Measurements from ENCODE around the gene CLNK.
A peak's percentile ranks its signal among the peaks of the same experiment; 100 is the strongest.
"Not testable (repeated sequence)": the region's sequence is repeated elsewhere in the genome, so short reads cannot be mapped to it uniquely, and the experiment has no call there.

CLNK gene

DNA sequence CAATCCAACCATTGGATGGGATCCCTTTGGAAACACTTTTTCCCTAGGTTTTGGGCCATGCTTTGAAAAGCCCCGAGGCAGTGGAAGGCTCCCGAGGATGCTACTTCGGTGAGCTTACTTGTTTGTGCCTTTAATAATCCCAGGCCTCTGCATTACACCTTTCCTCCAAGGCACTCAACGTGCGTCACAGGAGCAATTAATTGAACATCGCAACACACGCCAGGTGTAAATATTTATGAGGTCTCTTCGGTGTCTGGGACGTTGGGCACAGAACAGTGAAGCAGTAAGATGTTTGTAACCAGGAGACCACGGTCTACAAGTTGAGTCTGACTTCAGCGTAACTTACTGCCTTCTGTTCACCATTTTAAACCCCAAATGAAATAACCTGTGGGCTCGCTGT is 97.3 kb downstream of the CLNK start:
- FAIRE-seq: no peak
- no peak for DNase-seq (ENCODE audit: extremely low spot score, insufficient read length, low read depth)

GRCh38 chr4:10584042-10584441 is 100.5 kb downstream of the CLNK start:
- FAIRE-seq (peak; percentile 82), DNase-seq (ENCODE audit: extremely low spot score, insufficient read length, low read depth) (peak; percentile 23)

DNA sequence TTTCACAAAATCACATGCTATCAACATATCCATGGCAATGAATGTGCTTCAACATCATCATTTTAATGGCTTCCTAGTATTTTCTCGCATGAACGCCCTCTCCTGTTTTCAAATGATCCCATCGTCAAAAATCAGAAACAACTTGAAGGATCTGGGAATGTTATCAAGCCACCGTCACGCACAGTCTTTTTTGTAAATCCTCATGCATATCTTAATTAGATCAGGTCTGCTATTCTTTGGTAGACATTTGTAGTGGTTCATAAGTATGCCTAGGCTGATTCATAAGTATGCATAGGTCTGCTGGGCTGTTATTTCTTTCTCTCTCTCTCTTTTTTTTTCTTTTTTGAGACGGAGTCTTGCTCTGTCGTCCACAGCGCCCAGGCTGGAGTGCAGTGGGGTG is 101.6 kb downstream of the CLNK start:
- peak; percentile 24 for FAIRE-seq

GRCh38 chr4:10582059-10582686 is 102.4 kb downstream of the CLNK start:
- DNase-seq (ENCODE audit: extremely low spot score, insufficient read length, low read depth): no peak
- peak; percentile 80 for FAIRE-seq

More for the DNA sequence above, 101.6 kb downstream of the CLNK start:
- DNase-seq (ENCODE audit: extremely low spot score, insufficient read length, low read depth): no peak

DNA sequence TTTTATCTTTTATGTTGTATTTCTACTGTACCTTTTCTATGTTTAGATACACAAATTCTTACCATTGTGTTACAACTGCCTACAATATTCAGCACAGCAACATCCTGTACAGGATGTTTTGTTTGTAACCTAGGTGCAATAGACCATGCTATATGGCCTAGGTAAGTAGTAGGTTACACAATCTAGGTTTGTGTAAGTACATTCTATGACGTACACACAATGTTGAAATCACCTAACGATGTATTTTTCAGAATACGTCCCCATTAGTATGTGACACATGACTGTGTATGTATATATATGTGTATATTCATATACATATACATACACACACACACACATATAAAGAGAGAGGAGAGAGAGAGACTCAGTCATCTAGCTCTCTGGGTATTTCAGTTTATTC is 103.5 kb downstream of the CLNK start:
- DNase-seq (ENCODE audit: extremely low spot score, insufficient read length, low read depth): no peak
- no peak for FAIRE-seq

DNA sequence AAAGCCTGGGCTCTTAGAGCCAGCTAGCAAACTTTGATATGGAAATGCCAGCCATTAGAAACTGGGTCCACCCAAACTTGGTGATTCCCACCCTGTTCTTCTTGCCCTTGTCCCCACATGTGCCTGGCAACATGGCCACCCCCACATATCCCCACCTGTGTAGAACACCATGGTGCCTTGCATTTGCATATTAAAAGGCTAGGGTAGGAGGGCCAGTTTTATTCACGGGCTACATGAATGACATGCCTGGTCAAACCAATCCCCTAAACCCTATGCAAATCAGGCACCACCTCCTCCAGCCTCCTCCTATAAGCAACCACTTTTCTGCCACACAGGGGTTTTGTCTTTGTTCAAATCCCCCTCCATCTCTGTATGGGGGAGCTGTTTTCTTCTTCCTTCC is 104.9 kb downstream of the CLNK start:
- DNase-seq (ENCODE audit: extremely low spot score, insufficient read length, low read depth) (no peak), FAIRE-seq (no peak)

GRCh38 chr4:10577508-10578426 is 106.8 kb downstream of the CLNK start:
- FAIRE-seq: no peak

DNA sequence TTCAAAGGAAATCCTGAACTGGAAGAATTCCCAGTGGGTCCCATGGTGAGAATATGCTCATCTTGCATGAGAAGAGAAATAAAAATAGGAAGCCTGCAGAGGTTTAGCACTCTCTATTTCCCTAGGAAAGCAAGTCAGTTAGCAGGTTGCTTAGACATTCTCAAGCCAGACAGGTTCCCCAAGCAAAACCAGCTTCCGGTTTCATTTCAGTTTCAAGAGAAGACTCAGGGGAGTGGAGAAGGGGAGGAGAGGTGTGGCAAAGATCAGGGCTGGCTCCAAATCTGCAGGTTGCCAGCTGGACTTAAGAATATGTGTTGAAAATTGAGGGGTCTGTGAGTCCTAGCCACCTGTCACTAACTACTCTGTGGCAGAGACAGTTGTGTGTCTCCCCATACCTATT is 107.5 kb downstream of the CLNK start:
- DNase-seq (ENCODE audit: extremely low spot score, insufficient read length, low read depth) (no peak), FAIRE-seq (peak; percentile 78)

More at GRCh38 chr4:10577508-10578426, 106.8 kb downstream of the CLNK start:
- no peak for DNase-seq (ENCODE audit: extremely low spot score, insufficient read length, low read depth)

GRCh38 chr4:10576236-10576635 is 108.3 kb downstream of the CLNK start:
- FAIRE-seq (no peak), DNase-seq (ENCODE audit: extremely low spot score, insufficient read length, low read depth) (no peak)

DNA sequence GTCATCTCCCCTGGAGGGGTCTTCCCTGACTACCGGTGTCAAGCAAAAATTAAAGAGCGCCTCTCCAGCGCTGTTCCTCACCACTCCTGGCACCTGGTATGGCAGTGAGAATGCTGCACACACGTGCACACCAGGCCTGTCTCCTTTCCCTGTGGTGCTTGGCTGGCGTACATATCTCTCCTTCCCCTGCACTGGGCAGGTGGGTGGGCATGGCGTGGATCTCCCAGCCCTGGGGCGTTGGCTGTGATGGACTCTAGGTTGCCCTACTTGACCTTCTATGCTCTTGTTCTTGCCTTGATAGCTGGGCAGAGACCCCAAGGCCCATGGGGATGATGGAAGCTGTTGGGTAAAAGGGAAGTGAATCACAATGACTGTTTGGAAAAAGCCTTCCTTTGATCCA is 109.2 kb downstream of the CLNK start:
- FAIRE-seq: no peak

DNA sequence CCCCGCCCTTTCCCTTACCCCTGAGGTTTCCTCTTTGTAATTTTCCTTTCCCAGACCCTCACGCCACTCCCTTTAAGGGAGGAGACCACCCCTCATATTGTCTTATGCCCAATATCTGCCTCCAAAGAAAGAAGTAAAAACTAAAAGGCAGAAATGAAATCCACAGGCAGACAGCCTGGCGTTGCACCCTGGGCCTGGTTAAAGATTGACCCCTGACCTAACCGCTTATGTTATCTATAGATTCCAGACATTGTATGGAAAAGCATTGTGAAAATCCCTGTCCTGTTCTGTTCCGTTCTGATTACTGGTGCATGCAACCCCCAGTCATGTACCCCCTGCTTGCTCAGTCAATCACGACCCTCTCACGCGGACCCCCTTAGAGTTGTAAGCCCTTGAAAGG is 110.0 kb downstream of the CLNK start:
- DNase-seq (ENCODE audit: extremely low spot score, insufficient read length, low read depth); FAIRE-seq: not testable (repeated sequence)

More for the DNA sequence above, 109.2 kb downstream of the CLNK start:
- no peak for DNase-seq (ENCODE audit: extremely low spot score, insufficient read length, low read depth)

GRCh38 chr4:10571909-10572308 is 112.7 kb downstream of the CLNK start:
- DNase-seq (ENCODE audit: extremely low spot score, insufficient read length, low read depth) (no peak), FAIRE-seq (no peak)

DNA sequence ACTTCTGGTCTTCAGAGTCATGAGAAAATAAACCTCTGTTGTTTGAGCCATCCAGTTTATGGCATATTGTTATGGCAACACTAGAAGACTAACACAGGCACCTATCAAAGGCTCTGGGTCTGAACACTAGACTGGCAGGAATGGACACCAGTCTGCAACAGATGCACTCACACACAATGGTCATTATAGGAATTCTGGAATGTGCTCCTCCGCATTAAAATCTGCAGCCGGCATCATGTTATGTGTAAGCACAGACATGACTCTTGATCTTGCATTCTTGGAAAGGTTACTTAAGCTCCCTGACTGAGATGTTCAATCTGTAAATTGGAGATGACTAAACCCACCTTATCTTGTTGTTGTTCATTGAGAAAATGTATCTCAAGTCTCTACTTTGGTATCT is 115.1 kb downstream of the CLNK start:
- DNase-seq (ENCODE audit: extremely low spot score, insufficient read length, low read depth) (no peak), FAIRE-seq (no peak)

GRCh38 chr4:10567766-10568165 is 116.8 kb downstream of the CLNK start:
- no peak for DNase-seq (ENCODE audit: extremely low spot score, insufficient read length, low read depth)
- FAIRE-seq: no peak

DNA sequence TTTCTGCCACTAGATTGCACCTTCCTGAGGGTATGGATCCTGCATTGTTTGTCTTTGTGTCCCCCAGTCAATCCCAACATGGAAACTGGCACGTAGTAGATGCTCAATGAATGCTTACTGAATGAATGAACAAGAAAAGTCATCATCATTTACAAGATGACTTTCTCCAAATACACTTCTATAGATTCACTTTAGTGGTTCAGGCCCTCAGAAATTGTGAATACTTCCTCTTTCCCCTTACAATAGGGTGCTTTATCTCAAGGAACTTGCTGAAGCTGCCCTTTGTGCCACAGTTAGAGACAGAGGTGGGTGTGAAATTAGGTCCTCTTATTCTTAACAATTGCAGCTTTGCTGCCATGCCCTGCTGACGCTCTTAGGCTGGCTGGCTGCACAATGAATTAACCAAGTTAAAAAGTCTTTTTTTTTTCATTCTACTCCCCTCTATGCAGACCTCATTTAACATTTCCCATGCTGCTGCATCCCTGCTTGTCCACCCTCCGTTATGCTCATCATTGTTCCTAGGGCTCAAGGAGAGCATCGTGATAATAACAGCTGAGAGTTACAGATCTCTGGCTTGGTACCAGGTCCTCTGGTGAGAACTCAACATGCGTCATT is 119.3 kb downstream of the CLNK start:
- DNase-seq (ENCODE audit: extremely low spot score, insufficient read length, low read depth) (no peak), FAIRE-seq (no peak)

- DNase-seq (ENCODE audit: extremely low spot score, insufficient read length, low read depth): no peak
- FAIRE-seq: peak; percentile 94
Measured at GRCh38 chr4:10554694-10555093, 129.9 kb downstream of the CLNK start.

DNA sequence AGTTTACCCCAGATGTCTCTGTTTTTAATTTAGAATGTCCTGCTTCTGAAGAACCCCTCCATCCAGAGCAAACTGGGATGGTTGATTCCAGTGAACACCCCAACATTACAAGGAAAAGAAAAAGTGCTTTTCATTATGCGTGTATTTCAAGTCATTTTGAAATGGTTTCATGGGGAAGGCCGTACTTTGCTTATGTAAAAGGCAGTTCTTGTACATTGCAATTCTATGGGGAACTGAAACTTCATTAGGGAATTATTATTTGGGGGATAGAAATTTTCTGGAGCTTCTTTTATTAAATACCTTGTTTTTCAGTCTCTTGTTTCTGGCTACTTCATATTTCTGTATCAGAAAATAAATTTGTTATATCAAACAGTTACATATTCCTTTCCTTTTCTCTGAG is 130.4 kb downstream of the CLNK start:
- no peak for FAIRE-seq
- DNase-seq (ENCODE audit: extremely low spot score, insufficient read length, low read depth): no peak

GRCh38 chr4:10552591-10553280 is 131.8 kb downstream of the CLNK start:
- FAIRE-seq: no peak
- no peak for DNase-seq (ENCODE audit: extremely low spot score, insufficient read length, low read depth)

- FAIRE-seq (no peak), DNase-seq (ENCODE audit: extremely low spot score, insufficient read length, low read depth) (no peak)
Measured at GRCh38 chr4:10535912-10536311, 148.7 kb downstream of the CLNK start.

DNA sequence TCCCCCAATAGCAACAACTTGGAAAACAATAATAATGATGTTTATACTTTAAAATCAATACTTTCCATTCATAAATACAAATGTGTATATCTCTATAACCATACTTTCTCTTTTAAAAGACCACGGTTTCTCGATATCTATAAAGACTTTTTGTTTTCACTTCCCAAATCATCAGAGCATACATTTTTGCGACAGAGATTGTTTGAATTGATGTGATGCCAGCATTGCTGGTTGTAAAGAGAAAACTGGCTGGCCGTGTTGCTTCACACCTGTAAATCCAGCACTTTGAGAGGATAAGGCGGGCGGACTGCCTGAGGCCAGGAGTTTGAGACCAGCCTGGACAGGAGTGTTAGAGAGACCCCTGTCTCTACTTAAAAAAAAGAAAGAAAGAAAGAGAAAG is 149.7 kb downstream of the CLNK start:
- no peak for DNase-seq (ENCODE audit: extremely low spot score, insufficient read length, low read depth)
- FAIRE-seq: no peak

All from GM18507 (cell line).